RWPE2 (cell line): ENCODE results near the gene EML4.

Experiments
- ATAC-seq: fragments of 200-7000 bp; cut with Tn5 transposase; 3 replicates; pipeline ENCODE4 v1.9.1; 2021; ENCODE audit warnings: low read depth
- DNase-seq: peaks from one replicate; pipeline ENCODE4 v3.0.0-alpha.2; 2020; ENCODE audit warnings: low spot score
- H3K27ac ChIP-seq: fragments of 450-650 bp; 2 replicates; pipeline ENCODE4 v1.5.1; 2017; ENCODE audit warnings: mild to moderate bottlenecking; ENCODE audit not compliant: poor library complexity, severe bottlenecking
- H3K27me3 ChIP-seq: fragments of 250-450 bp; sonication (Bioruptor Pico); 2 replicates; pipeline ENCODE4 v1.5.1; 2021; ENCODE audit warnings: mild to moderate bottlenecking, moderate library complexity; ENCODE audit not compliant: insufficient read depth, poor library complexity, severe bottlenecking
- H3K36me3 ChIP-seq: fragments of 250-450 bp; sonication (Bioruptor Pico); 2 replicates; pipeline ENCODE4 v1.5.1; 2020; ENCODE audit warnings: low read depth, mild to moderate bottlenecking, moderate library complexity
- H3K4me1 ChIP-seq: fragments of 250-450 bp; sonication (Bioruptor Pico); 2 replicates; pipeline ENCODE4 v1.5.1; 2021; ENCODE audit warnings: mild to moderate bottlenecking, moderate library complexity; ENCODE audit not compliant: insufficient read depth, poor library complexity, severe bottlenecking
- H3K4me3 ChIP-seq: fragments of 250-450 bp; sonication (Bioruptor Pico); 2 replicates; pipeline ENCODE4 v1.5.1; 2021; ENCODE audit warnings: mild to moderate bottlenecking, moderate library complexity; ENCODE audit not compliant: severe bottlenecking
- H3K9me3 ChIP-seq: fragments of 250-450 bp; sonication (Bioruptor Pico); 2 replicates; pipeline ENCODE4 v1.5.1; 2021; ENCODE audit warnings: mild to moderate bottlenecking, moderate library complexity; ENCODE audit not compliant: severe bottlenecking
- TF ChIP-seq, protein P1 (sequence below): fragments of 450-650 bp; IDR thresholded peaks from one replicate; pipeline ENCODE4 v1.5.1; 2017; ENCODE audit warnings: mild to moderate bottlenecking, moderate library complexity; ENCODE audit not compliant: poor library complexity, severe bottlenecking

Gene EML4

DNA sequence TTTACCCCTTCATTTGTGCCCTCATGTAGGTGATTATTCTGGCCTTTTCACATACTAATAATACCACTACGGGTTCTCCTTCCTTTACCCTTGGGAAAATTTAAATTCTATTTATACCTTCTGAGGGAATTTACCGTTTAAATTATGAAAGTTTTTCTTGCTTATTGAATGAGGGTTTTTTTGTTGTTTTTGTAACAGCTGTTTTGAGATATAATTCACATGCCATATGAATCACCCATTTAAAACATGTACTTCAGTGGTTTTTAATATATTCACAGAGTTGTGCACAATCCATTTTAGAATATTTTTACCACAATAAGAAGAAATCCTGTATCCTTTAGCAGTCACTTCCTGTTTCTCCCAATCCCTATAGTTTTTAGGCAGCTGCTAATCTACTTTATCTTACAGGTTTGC lies 54.7 kb downstream of the EML4 start:
- no peaks in the 10 kb centered on the region for H3K9me3 ChIP-seq
- no peaks in the 10 kb centered on the region for H3K27me3 ChIP-seq
- H3K27ac ChIP-seq: no peak overlapping the region
- TF ChIP-seq, protein P1, sequence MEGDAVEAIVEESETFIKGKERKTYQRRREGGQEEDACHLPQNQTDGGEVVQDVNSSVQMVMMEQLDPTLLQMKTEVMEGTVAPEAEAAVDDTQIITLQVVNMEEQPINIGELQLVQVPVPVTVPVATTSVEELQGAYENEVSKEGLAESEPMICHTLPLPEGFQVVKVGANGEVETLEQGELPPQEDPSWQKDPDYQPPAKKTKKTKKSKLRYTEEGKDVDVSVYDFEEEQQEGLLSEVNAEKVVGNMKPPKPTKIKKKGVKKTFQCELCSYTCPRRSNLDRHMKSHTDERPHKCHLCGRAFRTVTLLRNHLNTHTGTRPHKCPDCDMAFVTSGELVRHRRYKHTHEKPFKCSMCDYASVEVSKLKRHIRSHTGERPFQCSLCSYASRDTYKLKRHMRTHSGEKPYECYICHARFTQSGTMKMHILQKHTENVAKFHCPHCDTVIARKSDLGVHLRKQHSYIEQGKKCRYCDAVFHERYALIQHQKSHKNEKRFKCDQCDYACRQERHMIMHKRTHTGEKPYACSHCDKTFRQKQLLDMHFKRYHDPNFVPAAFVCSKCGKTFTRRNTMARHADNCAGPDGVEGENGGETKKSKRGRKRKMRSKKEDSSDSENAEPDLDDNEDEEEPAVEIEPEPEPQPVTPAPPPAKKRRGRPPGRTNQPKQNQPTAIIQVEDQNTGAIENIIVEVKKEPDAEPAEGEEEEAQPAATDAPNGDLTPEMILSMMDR: no peak
- no peak for ATAC-seq
- DNase-seq: no peak
- no peaks in the 10 kb centered on the region for H3K36me3 ChIP-seq
- no peak overlapping the region for H3K4me3 ChIP-seq
- H3K4me1 ChIP-seq: no peaks in the 10 kb centered on the region

DNA sequence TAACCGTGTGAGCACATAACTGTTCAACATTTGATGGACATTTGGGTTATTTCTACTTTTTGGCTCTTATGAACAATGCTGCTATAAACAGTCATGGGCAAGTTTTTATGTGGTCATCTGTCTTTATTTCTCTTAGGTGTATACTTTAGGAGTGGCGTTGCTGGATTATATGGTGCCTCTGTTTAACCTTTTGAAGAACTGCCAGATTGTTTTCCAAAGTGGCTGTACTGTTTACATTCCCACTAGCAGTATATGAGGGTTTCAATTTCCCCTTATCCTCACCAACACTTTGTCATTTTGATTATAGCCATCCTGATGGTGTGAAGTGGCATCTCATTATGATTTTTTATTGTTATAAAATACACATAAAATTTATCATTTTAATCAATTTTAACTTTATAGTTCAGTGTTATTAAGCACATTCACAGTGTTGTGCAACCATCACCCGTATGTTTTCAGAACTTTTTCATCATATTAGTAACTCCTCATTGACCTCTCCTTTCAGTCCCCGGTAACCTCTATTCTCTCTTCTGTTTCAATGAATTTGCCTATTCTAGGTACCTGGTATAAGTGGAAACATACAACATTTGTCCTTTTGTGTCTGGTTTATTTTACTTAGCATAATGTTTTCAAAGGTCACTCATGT lies 55.4 kb downstream of the EML4 start:
- TF ChIP-seq, protein P1: no peak
- Histone ChIP-seq H3K27ac (no peak overlapping the region), H3K36me3 (no peaks in the 10 kb centered on the region), H3K4me1 (no peaks in the 10 kb centered on the region), H3K9me3 (no peaks in the 10 kb centered on the region), H3K27me3 (no peaks in the 10 kb centered on the region), H3K4me3 (no peak overlapping the region)
- ATAC-seq: no peak
- DNase-seq: no peak

DNA sequence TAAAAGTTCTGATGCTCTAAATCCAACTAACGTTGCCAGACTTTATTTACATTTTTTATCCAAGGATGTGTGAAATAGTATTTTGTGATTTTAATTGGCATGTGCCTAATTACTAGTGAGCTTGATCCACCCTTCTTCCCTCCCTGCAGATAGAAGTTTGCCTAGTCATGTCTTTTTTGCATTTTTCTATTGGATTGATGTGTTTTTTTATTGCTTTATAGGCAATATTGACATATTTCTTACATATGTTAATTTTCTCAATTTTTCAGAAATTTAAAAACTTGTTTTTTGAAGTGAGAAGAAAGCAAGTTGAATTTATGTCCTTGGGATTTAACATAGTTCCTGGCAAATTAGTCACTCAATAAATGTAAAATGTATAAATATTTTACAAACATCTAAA lies 56.4 kb downstream of the EML4 start:
- ATAC-seq (no peak), DNase-seq (no peak)
- no peaks in the 10 kb centered on the region for H3K36me3 ChIP-seq
- no peaks in the 10 kb centered on the region for H3K4me1 ChIP-seq
- TF ChIP-seq, protein P1: no peak
- no peaks in the 10 kb centered on the region for H3K9me3 ChIP-seq
- H3K27me3 ChIP-seq: no peaks in the 10 kb centered on the region
- H3K4me3 ChIP-seq: no peak overlapping the region
- H3K27ac ChIP-seq: no peak overlapping the region

DNA sequence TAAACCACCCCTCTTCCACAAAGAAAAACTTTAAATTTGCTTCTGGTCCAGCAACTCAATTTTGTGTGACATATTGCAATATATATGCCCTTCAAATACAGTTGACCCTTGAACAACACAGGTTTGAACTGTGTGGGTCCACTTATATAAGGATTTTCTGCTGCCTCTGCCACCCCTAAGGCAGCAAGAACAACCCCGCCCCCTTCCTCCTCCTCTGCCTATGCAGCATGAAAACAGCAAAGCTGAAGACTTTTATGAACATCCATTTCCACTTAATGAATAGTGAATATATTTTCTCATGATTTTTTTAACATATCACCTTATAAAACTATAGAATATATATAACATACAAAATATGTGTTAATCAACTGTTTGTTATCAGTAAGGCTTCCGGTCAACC lies 58.3 kb downstream of the EML4 start:
- no peak for DNase-seq
- ATAC-seq: no peak

DNA sequence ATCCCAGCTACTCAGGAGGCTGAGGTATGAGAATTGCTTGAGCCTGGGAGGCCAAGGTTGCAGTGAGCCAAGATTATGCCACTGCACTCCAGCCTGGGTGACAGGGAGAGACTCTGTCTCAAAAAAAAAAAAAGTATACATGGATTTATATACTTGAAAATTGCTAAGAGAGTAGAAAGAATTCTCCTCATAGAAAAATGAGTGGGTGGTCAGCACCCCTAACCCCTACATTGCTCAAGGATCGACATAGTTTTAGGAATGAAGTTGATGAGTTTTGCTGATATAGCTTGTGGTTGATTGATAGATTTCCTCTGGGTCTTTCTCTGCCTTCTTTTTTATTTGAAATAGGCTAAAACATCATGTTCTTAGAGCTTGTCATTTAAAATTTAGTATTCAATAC lies 58.9 kb downstream of the EML4 start:
- H3K27ac ChIP-seq: no peak overlapping the region
- TF ChIP-seq, protein P1: no peak
- no peak for ATAC-seq
- DNase-seq: no peak
- no peaks in the 10 kb centered on the region for H3K36me3 ChIP-seq
- H3K9me3 ChIP-seq: no peaks in the 10 kb centered on the region
- no peak overlapping the region for H3K4me3 ChIP-seq
- H3K4me1 ChIP-seq: no peaks in the 10 kb centered on the region
- no peaks in the 10 kb centered on the region for H3K27me3 ChIP-seq

More for the DNA sequence above, 58.3 kb downstream of the EML4 start:
- TF ChIP-seq, protein P1: no peak
- Histone ChIP-seq H3K36me3 (no peaks in the 10 kb centered on the region), H3K27ac (no peak overlapping the region), H3K4me1 (no peaks in the 10 kb centered on the region), H3K4me3 (no peak overlapping the region), H3K27me3 (no peaks in the 10 kb centered on the region), H3K9me3 (no peaks in the 10 kb centered on the region)
